Measurements from ENCODE around the gene FOXN3. TPM values are rescaled to one million over a fixed set of nuclear protein-coding genes. Genes with fewer than 3 reads are reported as not detected.

FOXN3 gene
- polyA plus RNA-seq, 2 of the 4 experiments (the other 2 are of a cell fraction): 6.0 to 6.4 TPM

- ChIA-PET CTCF (no interaction called here), POLR2A (no interaction called here)
- Histone ChIP-seq H3K4me1 (no peaks in the 10 kb centered on the region), H3K9me3 (no peaks in the 10 kb centered on the region), H3K4me3 (no peak overlapping the region), H3K4me2 (no peak overlapping the region), H3K27ac (no peak overlapping the region)
- no peak for ATAC-seq
- TF ChIP-seq MAZ (IDR thresholded peaks at IDR 0.05; ENCODE audit: borderline replicate concordance, low read depth, low read length) (no peak), CEBPB (IDR thresholded peaks at IDR 0.05) (no peak)
- WGBS (ENCODE audit: missing lambda C conversion rate): 51% methylated on average over 4 of the region's 4 CpGs
- FAIRE-seq: no peak
- no peak for DNase-seq (ENCODE audit: low read depth in 1 of 2, low spot score in 1 of 2)
Measured at GRCh38 chr14:89241257-89241656, 175.8 kb downstream of the FOXN3 start.

GRCh38 chr14:89240414-89240813 lies 176.6 kb downstream of the FOXN3 start:
- POLR2A ChIA-PET: no interaction called here
- WGBS (ENCODE audit: missing lambda C conversion rate): 78% methylated on average over 3 of the region's 3 CpGs
- CTCF ChIA-PET: no interaction called here
- DNase-seq (ENCODE audit: low read depth in 1 of 2, low spot score in 1 of 2) (no peak), FAIRE-seq (no peak), ATAC-seq (no peak)
- Histone ChIP-seq H3K4me3 (no peak overlapping the region), H3K27ac (no peak overlapping the region), H3K9me3 (no peaks in the 10 kb centered on the region), H3K4me1 (no peaks in the 10 kb centered on the region), H3K4me2 (no peak overlapping the region)
- TF ChIP-seq FOSL2 (IDR thresholded peaks at IDR 0.05) (no peak), FOSL2 (CRISPR knock-in tag; IDR thresholded peaks at IDR 0.05) (no peak), JUN (IDR thresholded peaks at IDR 0.05) (no peak), NR3C1 (IDR thresholded peaks at IDR 0.05) (no peak), MAX (IDR thresholded peaks at IDR 0.05) (no peak), FOSB (CRISPR knock-in tag; IDR thresholded peaks at IDR 0.05) (no peak), HOXB5 (CRISPR knock-in tag; IDR thresholded peaks at IDR 0.05) (no peak), RFX5 (IDR thresholded peaks at IDR 0.05) (no peak), CBX8 (IDR thresholded peaks at IDR 0.05) (no peak), HES2 (IDR thresholded peaks at IDR 0.05) (no peak), PHF8 (IDR thresholded peaks at IDR 0.05; ENCODE audit: borderline replicate concordance, low read depth) (no peak)

GRCh38 chr14:89239023-89239422 lies 178.0 kb downstream of the FOXN3 start:
- Histone ChIP-seq H3K4me1 (no peaks in the 10 kb centered on the region), H3K9me3 (no peaks in the 10 kb centered on the region), H3K4me3 (no peak overlapping the region), H3K4me2 (no peak overlapping the region), H3K27ac (no peak overlapping the region)
- ATAC-seq: no peak
- no peak for FAIRE-seq
- ChIA-PET POLR2A (no interaction called here), CTCF (interaction anchor here (0.5 to 1.6 kb wide), 6 partner anchors 10 to 686 kb away, joined by 3 to 5 read pairs (median 3); no protein-coding TSS in a partner anchor)
- TF ChIP-seq NR3C1 (IDR thresholded peaks at IDR 0.05): no peak
- no peak for TF ChIP-seq KDM1A (IDR thresholded peaks at IDR 0.05; ENCODE audit: low read depth)
- TF ChIP-seq RNF2 (IDR thresholded peaks at IDR 0.05; ENCODE audit: borderline replicate concordance, low read depth): no peak
- no peak for TF ChIP-seq EP300 (IDR thresholded peaks at IDR 0.05)
- TF ChIP-seq HDAC2 (IDR thresholded peaks at IDR 0.05): no peak
- no peak for TF ChIP-seq RARB (CRISPR knock-in tag; IDR thresholded peaks at IDR 0.05)
- no peak for TF ChIP-seq FOXS1 (CRISPR knock-in tag; IDR thresholded peaks at IDR 0.05)
- TF ChIP-seq CEBPB (IDR thresholded peaks at IDR 0.05): no peak
- no peak for TF ChIP-seq JUN (IDR thresholded peaks at IDR 0.05)
- no peak for TF ChIP-seq MAZ (IDR thresholded peaks at IDR 0.05; ENCODE audit: borderline replicate concordance, low read depth, low read length)
- no peak for TF ChIP-seq MAX (IDR thresholded peaks at IDR 0.05)
- no peak for TF ChIP-seq HMGXB4 (CRISPR knock-in tag; IDR thresholded peaks at IDR 0.05; ENCODE audit: borderline replicate concordance)
- TF ChIP-seq NFE2L2 (conservative IDR thresholded peaks at IDR 0.05; ENCODE audit: low read length): no peak
- no peak for TF ChIP-seq RAD21 (conservative IDR thresholded peaks at IDR 0.05 in 1 of 2, IDR thresholded peaks at IDR 0.05 in 1 of 2)
- TF ChIP-seq REST (IDR thresholded peaks at IDR 0.05): no peak
- TF ChIP-seq MAFK (IDR thresholded peaks at IDR 0.05; ENCODE audit: partially characterized antibody): no peak
- no peak for TF ChIP-seq HOXB5 (CRISPR knock-in tag; IDR thresholded peaks at IDR 0.05)
- WGBS (ENCODE audit: missing lambda C conversion rate): 71% methylated on average over 6 of the region's 6 CpGs
- DNase-seq (ENCODE audit: low read depth in 1 of 2, low spot score in 1 of 2): no peak
